ENCODE data around the gene B3GALT5. TPM values are rescaled to one million over a fixed set of nuclear protein-coding genes. Genes with fewer than 3 reads are reported as not detected.

Gene B3GALT5
- polyA plus RNA-seq, 3 donors: not detected

- no peak for DNase-seq
- H3K4me3 ChIP-seq (replicated peaks in 1 of 3; ENCODE audit: low read depth in 2 of 3, low read length in 3 of 3): no peak overlapping the region
- TF ChIP-seq CTCF (IDR thresholded peaks at IDR 0.05): no peak
- no peak overlapping the region for H3K27ac ChIP-seq (ENCODE audit: low read depth in 1 of 2, low read length in 2 of 2)
- no peaks in the 10 kb centered on the region for H3K36me3 ChIP-seq (replicated peaks in 1 of 2; ENCODE audit: control insufficient read depth in 1 of 2, insufficient read depth in 2 of 2, low read length in 2 of 2)
- H3K4me1 ChIP-seq (ENCODE audit: control insufficient read depth in 1 of 2, insufficient read depth in 2 of 2, low read length in 2 of 2): no peaks in the 10 kb centered on the region
- H3K27me3 ChIP-seq (ENCODE audit: control insufficient read depth in 2 of 2, insufficient read depth in 2 of 2, low read length in 2 of 2): no peaks in the 10 kb centered on the region
- H3K4me1 Mint-ChIP-seq: no peaks in the 10 kb centered on the region
- WGBS (ENCODE audit: insufficient coverage): 94% methylated on average over 4 of the region's 6 CpGs
- peaks cover 0 to 6% (median 0%) of the 10 kb centered on the region in 7 donors for H3K9me3 Mint-ChIP-seq
- H3K27me3 Mint-ChIP-seq (ENCODE audit: low read depth in 3 of 3): peaks cover 2 to 7% (median 4%) of the 10 kb centered on the region in 3 donors
- H3K36me3 Mint-ChIP-seq: no peaks in the 10 kb centered on the region
- H3K27ac Mint-ChIP-seq: no peak overlapping the region
- H3K4me3 Mint-ChIP-seq: no peak overlapping the region
- no peak overlapping the region for H3K4me2 ChIP-seq (replicated peaks; ENCODE audit: extremely low read depth, low read length, poor library complexity, severe bottlenecking)
- H2AFZ ChIP-seq (ENCODE audit: insufficient read depth, low read depth, low read length, poor library complexity, severe bottlenecking): no peak overlapping the region
- intact Hi-C loops (cut with micrococcal nuclease): no loop called here
- no peaks in the 10 kb centered on the region for H3K9me3 ChIP-seq (replicated peaks in 1 of 2; ENCODE audit: control insufficient read depth in 1 of 2, insufficient read depth in 1 of 2, low read length in 2 of 2)
- no peak overlapping the region for H3K9ac ChIP-seq (ENCODE audit: insufficient read depth, low read length, poor library complexity, severe bottlenecking)
- H3K79me2 ChIP-seq (ENCODE audit: insufficient read depth, low read length): no peaks in the 10 kb centered on the region
- H4K20me1 ChIP-seq (ENCODE audit: insufficient read depth, low read length): no peaks in the 10 kb centered on the region
Measured at GRCh38 chr21:39666026-39666425, 53.3 kb downstream of the B3GALT5 start.

GRCh38 chr21:39666681-39667315 lies 54.1 kb downstream of the B3GALT5 start:
- Histone ChIP-seq H3K79me2 (ENCODE audit: insufficient read depth, low read length) (no peaks in the 10 kb centered on the region), H3K4me3 (replicated peaks in 1 of 3; ENCODE audit: low read depth in 2 of 3, low read length in 3 of 3) (no peak overlapping the region), H4K20me1 (ENCODE audit: insufficient read depth, low read length) (no peaks in the 10 kb centered on the region), H3K27ac (ENCODE audit: low read depth in 1 of 2, low read length in 2 of 2) (no peak overlapping the region), H3K9ac (ENCODE audit: insufficient read depth, low read length, poor library complexity, severe bottlenecking) (no peak overlapping the region), H2AFZ (ENCODE audit: insufficient read depth, low read depth, low read length, poor library complexity, severe bottlenecking) (no peak overlapping the region), H3K4me2 (replicated peaks; ENCODE audit: extremely low read depth, low read length, poor library complexity, severe bottlenecking) (no peak overlapping the region), H3K36me3 (replicated peaks in 1 of 2; ENCODE audit: control insufficient read depth in 1 of 2, insufficient read depth in 2 of 2, low read length in 2 of 2) (no peaks in the 10 kb centered on the region), H3K9me3 (replicated peaks in 1 of 2; ENCODE audit: control insufficient read depth in 1 of 2, insufficient read depth in 1 of 2, low read length in 2 of 2) (no peaks in the 10 kb centered on the region), H3K27me3 (ENCODE audit: control insufficient read depth in 2 of 2, insufficient read depth in 2 of 2, low read length in 2 of 2) (no peaks in the 10 kb centered on the region), H3K4me1 (ENCODE audit: control insufficient read depth in 1 of 2, insufficient read depth in 2 of 2, low read length in 2 of 2) (no peaks in the 10 kb centered on the region)
- Mint-ChIP-seq H3K27ac (no peak overlapping the region), H3K36me3 (no peaks in the 10 kb centered on the region), H3K4me1 (no peaks in the 10 kb centered on the region), H3K4me3 (no peak overlapping the region), H3K9me3 (peaks cover 0 to 6% (median 0%) of the 10 kb centered on the region in 7 donors), H3K27me3 (ENCODE audit: low read depth in 3 of 3) (peaks cover 0 to 4% (median 1%) of the 10 kb centered on the region in 3 donors)
- intact Hi-C loops (cut with micrococcal nuclease): no loop called here
- TF ChIP-seq CTCF (IDR thresholded peaks at IDR 0.05): no peak
- 89% methylated on average over 16 of the region's 17 CpGs for WGBS (ENCODE audit: insufficient coverage)
- no peak for DNase-seq
